Measurements from ENCODE around the gene AMMECR1.

Gene AMMECR1

DNA sequence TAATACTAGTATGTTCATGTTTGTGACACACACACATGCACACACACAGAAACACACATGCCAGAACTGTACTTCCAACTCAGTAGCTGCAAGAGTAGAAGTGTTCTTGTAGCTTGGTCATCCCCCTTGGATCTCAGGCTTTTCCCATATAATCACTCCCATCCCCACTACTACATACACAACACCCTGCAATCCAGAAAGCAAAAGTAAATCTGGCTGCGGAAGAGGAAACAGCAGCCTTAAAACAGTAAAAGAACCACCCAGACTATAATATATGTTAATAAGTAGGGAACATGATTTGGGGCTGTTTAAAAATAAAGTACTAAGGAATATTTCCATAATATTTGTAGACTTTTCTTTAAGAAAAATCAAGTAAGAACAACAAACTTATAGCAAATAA lies 103.2 kb downstream of the AMMECR1 start:
- in situ Hi-C loops (cut with MboI; ENCODE audit: low sequenced_read_pairs): no loop called here

DNA sequence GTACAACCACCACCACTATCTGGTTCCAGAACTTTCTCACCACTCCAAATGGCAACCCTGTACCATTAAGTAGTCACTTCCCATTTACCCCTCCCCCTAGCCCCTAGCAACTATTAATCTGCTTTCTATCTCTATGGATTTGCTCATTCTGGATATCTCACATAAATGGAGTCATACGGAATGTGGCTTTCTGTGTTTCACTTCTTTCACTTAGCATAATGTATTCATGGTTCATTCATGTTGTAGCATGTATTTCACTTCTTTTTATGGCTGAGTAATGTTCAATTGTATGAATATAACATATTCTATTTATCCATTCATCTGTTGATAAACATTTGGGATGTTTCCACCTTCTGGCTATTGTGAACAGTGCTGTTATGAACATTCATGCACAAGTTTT lies 104.7 kb downstream of the AMMECR1 start:
- in situ Hi-C loops (cut with MboI; ENCODE audit: low sequenced_read_pairs): no loop called here

DNA sequence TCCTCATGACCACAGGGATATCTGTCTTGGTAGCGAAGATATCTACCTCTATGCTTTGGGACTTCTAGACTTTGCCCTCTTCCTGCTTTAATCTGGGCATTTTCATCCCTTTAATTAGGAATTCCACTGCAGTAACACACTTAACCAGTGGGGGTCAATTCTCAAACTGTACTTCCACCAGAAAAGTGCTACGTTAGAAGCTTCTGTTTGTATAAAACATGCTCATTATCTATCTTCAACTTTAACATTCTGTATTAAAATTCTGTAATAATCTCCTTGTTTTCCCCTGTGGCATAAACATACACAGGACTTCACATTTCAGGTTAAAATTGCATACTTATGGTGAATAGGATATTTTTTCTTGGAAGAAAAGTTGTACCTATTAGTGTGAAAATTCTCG lies 105.6 kb downstream of the AMMECR1 start:
- in situ Hi-C loops (cut with MboI; ENCODE audit: low sequenced_read_pairs): no loop called here

DNA sequence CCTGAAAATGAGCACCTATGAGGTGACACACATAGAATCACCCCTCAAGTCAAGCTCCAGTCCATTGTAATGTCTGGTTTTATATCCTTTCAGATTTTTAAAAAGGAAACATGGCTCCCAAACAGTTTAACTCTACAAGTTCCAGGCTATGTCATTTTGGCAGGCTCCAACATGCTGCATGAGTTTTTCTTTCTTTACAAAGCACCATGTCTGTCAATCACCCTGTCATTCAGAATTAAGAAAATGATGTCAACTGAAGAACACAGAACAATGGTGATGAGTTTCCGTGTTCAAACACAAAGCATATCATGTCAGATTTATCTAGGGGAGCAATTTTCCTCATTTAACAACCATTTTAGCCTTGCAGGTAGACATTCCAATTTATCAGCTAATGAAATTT lies 106.5 kb downstream of the AMMECR1 start:
- in situ Hi-C loops (cut with MboI; ENCODE audit: low sequenced_read_pairs): no loop called here

DNA sequence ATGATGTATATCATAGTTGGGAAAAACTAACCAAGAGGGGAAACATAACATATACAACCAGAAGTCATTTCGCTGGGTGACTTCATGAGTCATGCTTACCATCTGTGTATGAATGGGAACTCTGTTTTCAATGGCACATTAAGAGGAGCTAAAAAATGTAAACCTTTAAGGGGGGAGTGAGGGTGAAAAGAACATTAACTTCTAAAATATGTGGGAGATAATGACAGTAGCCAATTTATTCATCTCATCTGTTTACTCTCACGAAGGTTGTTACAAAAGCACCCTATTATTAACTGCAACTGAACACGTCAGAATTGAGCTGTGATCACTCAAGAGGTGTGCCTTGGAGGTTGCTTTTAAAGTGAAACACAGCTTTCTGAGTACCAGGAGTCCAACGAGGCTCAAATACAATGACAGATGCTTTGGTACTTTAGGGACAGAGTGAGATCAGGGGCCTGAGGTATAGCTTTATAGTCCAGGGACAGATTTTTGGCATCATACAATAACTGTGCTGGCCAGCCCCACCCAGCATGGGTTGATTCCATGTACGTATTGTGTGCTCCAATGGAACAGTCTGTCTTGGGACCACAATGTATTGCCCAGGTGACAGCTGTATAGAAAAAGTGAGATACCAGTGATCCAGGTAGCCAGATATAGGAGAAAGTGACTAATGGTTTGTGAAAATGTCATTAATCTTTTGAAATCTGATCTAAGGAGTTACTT lies 107.3 kb downstream of the AMMECR1 start:
- in situ Hi-C loops (cut with MboI; ENCODE audit: low sequenced_read_pairs): no loop called here

DNA sequence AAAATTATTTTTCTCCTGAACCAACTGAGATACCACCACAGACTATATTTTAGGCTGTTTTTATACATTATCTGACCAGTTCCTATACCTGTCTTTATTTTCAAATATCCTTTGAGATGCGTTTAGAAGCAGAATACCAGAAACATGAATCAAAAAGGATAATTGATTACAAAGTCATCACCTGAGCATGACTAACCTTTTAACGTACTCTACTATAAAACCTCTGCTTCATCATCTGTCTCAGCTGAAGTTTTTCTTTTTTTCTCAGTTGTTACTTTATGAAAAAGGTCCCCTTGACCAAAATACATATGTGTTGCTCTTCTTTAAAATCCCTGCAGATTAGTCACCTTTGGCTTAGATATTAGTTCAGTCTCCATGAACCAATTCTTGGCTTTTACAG lies 109.8 kb downstream of the AMMECR1 start:
- in situ Hi-C loops (cut with MboI; ENCODE audit: low sequenced_read_pairs): no loop called here

DNA sequence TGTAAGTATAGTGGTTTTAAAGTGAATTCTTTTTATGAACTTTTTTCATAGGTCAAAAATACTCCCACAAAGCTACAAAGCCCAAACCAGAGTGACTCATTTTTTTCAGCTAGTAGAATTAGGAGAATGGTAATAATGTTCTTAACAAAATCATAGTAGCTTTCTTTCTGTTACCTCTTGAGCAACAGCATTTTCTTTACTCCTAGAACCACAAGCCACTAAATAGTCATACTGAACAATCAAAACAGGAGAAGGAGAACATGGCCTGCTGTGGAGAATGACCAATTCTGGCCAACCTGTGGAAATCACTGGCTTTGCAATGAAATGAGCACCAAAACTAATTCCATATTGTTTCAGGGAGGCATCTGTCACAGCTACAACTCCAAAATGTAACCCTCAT lies 112.9 kb downstream of the AMMECR1 start:
- in situ Hi-C loops (cut with MboI; ENCODE audit: low sequenced_read_pairs): no loop called here

DNA sequence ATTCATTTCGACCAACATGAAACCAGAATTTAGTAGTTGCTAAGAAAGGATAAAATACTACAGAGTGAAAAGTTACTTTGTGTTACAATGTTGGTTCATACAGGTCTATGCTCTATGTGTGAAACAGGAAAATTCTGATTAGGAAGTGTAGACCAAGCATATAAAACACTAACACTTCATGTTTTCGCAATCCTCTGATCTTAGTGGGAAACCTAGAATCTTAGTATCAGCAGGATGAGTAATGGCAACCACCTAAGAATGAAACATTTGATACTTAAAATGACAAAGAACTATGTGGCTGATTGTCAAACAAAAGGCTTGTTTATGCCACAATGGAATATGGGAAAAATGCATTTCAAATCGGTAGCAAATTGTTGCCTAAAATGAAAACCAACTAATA lies 116.1 kb downstream of the AMMECR1 start:
- in situ Hi-C loops (cut with MboI; ENCODE audit: low sequenced_read_pairs): no loop called here

DNA sequence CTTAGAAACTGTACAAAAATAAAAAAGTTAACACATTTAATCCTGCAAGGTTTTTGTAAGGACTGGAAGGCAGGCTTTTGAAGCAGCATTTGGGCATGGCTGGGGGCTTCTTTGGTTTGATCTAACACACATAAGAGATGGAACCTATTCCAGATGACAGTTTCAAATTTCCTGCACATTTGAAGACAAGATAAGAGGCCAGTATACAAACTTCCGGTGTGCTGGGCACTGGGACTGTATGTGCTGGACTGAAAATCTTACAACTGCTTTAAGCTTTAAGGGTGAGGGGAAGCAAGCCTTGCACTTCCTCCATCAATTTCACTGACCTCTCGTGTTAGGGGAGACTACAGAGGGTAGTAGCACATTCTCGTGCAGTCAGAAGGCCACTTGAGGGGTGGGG lies 122.9 kb downstream of the AMMECR1 start:
- in situ Hi-C loops (cut with MboI; ENCODE audit: low sequenced_read_pairs): no loop called here

DNA sequence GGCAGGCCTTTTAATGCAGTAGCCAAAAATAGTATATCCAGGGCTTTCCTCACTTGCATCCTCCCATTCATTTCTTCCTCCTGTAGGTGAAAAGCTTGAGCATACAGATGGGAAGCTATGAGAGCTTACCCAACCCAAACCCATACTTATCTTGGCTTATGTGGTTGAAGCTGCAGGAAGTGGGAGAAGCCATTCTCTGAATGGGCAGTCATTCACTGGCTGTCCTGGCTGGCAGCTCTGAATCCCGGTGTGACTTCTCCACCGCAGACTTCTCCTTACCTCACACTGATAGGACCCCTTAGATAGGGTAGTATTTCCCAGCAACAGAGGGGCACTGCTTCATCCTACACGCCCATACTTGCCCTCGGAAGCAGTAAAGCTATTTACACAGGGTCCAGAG lies 125.4 kb downstream of the AMMECR1 start:
- in situ Hi-C loops (cut with MboI; ENCODE audit: low sequenced_read_pairs): no loop called here

DNA sequence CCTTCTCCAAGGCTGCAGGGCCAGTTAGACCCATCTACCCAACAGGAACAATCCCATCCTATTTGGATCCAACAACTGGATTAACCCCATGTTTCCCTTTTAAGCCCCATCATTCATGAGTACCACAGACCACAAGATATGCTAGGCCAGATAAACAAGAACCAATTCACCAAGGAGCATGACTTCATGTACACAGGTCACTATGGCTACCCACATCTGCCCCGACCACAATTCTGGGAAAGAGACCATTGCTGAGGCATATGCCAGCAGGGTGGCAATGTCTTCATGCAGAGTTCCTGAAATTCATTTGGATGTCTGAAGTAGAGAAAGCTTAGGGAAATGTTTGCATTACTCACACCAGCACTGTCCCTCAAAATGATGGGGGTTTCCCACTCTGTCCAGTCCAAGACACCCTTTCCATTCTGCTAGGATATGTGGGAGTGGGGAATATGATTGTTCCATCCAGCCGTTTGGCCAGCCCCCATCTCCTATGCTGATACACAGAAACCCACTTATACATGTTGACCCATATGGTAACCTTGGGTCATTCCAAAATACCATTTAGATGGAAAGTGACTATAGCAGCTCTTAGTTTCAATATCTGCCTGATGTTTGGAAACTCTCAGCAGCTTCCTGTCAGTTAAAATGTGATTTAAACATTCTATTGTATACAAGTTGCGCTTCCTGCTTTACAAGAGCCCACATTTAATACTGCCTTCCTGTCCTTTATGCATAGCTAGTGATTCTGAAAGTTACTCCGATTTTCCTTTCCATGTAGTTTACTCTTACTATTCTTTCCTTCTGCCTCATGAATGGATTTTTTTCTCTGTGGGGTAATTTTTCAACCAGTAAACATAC lies 129.0 kb downstream of the AMMECR1 start:
- in situ Hi-C loops (cut with MboI; ENCODE audit: low sequenced_read_pairs): no loop called here

DNA sequence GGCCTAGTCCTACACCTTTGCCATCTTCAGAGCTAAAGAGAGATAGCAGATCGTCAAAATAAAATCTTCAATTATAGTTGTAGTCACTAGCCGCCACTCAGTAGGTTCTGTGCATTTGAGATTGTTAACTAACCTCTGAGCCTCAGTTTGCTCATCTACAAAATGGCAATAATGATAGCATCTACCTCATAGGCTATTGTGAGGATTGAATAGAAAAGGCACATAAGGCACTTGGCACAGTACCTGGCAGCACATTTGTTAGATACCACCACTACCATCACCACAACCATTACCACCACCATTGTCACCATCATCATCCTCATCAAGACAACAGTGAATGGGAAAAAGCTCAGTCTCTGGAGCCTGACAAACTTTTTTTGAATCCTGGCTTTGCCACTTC lies 134.6 kb downstream of the AMMECR1 start:
- in situ Hi-C loops (cut with MboI; ENCODE audit: low sequenced_read_pairs): no loop called here

DNA sequence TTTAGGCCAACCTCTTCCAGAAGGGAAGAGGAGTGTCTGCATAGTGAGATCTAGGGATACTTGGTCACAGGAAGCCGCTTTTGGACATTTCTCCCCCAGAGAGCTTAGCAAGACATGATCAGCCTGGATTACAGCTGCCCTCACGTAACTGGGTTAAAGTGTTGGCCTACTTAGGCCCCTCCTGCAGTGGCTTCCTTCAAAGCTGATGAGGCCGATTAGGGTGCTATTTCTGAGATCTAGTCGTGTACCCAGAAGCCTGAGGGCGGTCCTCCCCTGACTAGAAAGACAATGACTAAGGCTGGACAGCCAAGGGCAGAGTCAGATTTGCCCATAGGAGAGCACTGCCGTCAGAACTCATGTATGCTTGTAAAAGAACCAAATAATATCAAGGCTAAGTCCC lies 135.0 kb downstream of the AMMECR1 start:
- in situ Hi-C loops (cut with MboI; ENCODE audit: low sequenced_read_pairs): no loop called here

DNA sequence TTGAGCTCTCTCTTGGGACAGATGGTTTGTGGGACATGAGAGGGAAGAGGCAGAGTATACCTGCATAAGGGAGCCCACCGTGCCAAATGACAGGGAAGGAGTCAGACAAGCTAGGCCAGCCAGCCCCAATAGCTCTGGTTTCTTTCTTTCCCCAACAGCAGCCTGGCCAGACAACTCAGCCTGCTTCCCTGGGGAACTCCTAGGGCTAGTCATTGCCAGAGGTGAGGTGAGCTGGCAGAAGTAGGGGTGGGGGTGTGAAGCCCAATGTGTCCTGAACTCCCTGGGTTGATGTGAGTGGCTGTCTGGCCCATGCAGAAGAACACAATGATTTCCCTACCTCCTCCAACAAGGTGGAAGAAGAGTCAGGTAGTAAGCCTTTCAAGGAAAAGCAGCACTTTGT lies 135.5 kb downstream of the AMMECR1 start:
- in situ Hi-C loops (cut with MboI; ENCODE audit: low sequenced_read_pairs): no loop called here

DNA sequence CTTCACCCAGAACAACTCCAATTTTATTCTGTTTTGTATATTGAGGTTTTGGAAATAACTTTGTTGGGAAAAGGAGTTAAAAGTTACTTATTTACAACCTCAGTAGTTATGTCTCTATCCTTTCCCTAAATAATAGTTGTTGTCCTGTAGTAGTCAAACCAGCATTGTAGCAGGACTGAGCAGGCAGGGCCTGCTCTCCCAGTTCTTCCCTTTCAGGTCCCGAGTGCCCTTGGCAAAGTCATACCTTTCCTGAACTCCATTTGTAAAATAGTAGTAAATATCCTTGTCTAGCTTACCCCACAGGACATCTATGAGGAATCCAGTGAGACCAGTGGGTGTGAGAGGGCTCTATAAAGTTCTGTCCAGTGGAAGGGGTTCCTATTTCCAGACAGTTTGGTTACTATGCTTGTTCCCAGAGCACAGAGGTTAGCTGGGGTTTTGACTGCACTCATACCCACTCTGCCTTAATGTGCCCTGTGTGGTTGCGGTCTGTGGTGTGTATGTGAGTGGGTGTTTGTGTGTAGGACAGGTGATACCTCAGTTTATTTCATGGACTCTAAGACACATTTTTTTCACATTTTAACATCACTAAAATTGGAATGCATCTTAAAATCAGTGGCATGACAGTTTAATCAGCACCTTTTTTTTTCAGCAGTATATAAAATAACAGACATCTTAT lies 136.3 kb downstream of the AMMECR1 start:
- in situ Hi-C loops (cut with MboI; ENCODE audit: low sequenced_read_pairs): no loop called here

DNA sequence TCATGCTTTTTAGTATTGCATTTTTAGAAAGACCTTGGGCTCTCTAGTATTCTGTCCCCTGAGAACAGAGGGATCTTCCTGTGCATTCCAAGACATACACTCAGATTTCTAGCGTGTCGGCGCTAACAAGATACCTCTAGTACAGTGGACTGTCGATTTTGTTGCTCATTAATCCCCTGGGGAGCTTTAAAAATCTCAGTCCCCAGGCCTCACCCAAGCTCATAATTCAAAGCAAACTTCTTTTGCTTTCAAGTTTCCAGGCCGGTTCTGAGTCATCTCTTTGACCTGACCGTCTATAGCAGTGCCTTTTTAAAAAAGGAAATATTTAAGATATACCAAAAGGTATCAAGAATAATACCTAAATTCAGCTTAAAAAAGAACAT lies 137.0 kb downstream of the AMMECR1 start:
- in situ Hi-C loops (cut with MboI; ENCODE audit: low sequenced_read_pairs): no loop called here

DNA sequence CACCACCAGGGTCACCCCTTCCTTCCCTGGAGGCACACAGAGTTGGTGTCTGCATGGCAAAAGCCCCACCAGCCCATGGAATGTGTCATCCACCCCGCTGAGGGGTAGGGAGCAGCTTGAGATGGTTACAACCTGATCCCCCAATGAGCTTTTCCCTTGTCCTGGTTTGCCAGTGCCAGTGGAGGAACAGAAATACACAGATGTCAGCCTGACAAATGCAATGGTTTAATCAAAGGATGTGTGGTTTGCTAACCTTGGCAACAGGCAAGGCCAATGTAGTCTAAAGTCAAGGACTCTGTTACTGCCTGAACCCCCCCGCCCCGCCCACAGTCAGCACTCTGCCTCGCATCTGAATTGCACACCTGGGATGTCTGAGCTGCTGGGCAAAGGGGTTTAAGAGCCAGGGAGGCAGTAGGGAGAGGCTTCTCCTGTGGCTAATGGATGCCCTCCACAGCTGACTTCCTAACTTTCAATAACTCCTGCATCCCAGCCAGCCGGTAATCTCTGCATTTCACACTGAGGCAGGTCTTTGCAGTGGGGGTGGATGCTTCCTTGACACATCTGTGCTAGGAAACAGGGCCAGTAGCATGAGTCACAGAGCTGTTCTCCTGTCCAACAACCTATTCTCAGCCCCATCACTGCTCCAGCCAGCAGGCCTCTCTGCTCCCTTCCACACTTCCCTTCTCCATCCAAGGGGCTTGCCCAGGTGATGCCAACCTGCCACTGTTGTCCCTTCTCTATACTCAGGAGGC lies 137.5 kb downstream of the AMMECR1 start:
- in situ Hi-C loops (cut with MboI; ENCODE audit: low sequenced_read_pairs): no loop called here

DNA sequence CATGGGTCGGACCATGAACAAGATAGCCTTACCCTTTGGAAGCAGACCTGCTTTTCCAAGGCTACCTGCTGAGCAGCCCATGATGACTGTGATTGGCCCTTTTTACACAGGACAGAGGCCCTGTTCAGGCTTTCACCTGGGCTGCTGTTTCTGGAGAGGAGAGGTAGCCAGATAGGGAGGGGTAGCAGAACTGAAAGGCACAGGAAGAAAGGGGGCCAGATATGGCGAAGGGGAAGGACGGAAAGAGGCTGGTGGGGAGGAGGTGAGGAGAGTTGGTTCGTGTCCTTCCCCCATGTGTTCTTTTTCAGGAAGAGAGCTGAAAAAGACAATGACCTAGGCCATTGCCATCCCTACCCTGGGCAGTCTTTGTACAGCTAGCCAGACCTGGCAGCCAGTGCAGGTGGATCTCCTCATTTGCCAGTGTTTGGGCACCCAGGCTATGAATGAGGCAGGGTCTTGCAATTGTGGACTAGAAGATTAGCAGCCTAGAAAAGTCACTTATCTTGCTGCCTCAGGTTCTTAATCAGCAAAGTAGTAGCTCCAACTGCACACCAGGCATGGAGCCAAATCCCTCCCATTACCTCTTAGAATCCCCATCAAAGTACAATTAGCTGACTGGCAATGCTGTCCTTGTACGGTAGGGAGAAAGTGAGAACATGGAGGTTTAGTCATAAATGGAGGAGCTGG lies 139.6 kb downstream of the AMMECR1 start:
- in situ Hi-C loops (cut with MboI; ENCODE audit: low sequenced_read_pairs): no loop called here

DNA sequence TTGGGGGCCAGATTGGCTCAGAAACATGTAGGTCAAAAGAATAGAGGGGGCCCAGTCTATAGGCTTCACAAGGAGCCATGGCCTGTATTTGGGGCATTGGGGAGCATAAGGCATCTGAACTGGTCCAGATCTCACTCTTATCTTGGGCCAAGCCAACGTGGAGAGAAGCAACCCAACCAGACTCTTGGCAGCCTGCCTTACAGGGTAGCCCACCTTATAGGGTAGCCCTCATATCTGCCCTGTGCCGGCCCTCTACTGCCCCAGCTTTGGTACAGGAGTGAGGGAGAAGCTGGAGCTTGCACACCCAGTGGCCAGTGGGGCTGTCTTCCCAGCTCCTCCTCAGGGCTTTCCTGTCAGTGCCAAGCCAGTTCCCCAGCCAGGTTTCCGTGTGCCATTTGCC lies 142.2 kb downstream of the AMMECR1 start:
- in situ Hi-C loops (cut with MboI; ENCODE audit: low sequenced_read_pairs): no loop called here

DNA sequence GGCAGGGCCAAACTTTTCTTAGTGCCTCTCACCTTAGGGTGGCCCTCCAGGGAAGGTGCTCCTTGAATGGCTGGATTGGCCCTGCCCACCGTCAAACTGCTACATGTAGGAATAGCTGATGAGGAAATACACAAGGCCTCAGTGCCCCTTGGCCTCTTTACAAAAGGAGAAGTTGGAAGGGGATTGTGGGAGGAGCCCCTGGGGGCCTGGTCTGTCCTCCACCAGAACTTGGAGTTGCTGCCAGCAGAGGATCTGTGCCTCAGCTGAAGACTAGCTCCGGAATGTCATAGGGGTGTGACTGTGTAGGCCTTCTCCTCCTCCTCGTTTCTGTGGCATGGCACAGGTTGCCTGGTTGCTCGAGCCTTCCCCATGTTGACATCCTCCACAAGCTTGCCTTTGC lies 142.7 kb downstream of the AMMECR1 start:
- in situ Hi-C loops (cut with MboI; ENCODE audit: low sequenced_read_pairs): no loop called here
